ENCODE measurements around the gene SCAMP2.

GRCh38 chr15:74857082-74857655 is 16.0 kb downstream of the SCAMP2 start:
- no peak for TF ChIP-seq ZFP1 (CRISPR knock-in tag; IDR thresholded peaks at IDR 0.05)
- TF ChIP-seq ZNF576 (CRISPR knock-in tag; IDR thresholded peaks at IDR 0.05), result no peak
- no peak for TF ChIP-seq EP300 (IDR thresholded peaks at IDR 0.05; ENCODE audit: low read depth in 2 of 2, low read length in 2 of 2)
- no peak for TF ChIP-seq EP300 (CRISPR knock-in tag; IDR thresholded peaks at IDR 0.05; ENCODE audit: borderline replicate concordance)

All from HepG2 (cell line).